SKM-1 (cell line): ENCODE results near the gene FHOD3.

ENCODE experiments used
- DNase-seq: peaks from one replicate; lab custom pipeline; 2025; ENCODE audit not compliant: unreplicated experiment; lab: John Stamatoyannopoulos, UW

Gene FHOD3

GRCh38 chr18:36724169-36724568, 426.7 kb downstream of the FHOD3 start:
- no peak for DNase-seq

- DNase-seq, result no peak
Measured at GRCh38 chr18:36724591-36725001, 427.1 kb downstream of the FHOD3 start.

GRCh38 chr18:36728345-36728744, 430.8 kb downstream of the FHOD3 start:
- no peak for DNase-seq

DNA sequence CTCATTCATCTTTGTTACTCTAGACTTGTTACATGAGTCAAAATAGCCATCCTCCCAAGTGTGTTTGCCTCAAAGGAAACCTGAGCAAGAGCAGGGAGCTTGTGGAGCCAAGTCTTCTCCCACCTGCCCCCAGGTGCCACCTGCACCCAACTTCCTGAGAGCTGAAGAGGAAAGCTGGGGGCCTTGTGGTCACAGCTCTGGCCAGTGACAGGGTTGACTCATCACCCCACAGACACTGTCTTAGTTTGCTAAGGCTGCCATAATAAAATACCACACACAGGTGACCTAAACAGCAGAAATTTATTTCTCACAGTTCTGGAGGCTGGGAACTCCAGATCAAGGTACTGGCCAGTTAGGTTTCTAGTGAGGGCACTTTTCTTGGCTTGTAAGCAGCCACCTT, 431.7 kb downstream of the FHOD3 start:
- DNase-seq, result no peak

DNA sequence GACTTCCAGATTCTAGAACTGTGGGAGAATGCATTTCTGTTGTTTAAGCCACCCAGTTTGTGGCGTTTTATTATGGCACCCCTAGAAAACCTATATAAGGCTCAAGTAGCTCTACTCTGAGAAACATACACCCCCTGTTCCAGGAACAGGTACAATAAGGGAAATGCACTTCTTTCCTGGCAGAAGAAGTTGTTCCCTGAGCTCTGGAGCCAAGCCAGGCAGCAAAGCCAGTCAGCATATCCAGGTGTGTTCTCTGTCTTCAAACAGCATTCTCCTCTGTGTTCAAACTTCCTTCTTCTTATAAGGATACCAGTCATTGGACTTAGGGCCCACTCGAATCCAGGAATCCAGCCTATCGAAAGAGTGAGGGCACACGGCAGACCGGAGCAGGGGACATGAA, 434.8 kb downstream of the FHOD3 start:
- DNase-seq, result no peak

DNA sequence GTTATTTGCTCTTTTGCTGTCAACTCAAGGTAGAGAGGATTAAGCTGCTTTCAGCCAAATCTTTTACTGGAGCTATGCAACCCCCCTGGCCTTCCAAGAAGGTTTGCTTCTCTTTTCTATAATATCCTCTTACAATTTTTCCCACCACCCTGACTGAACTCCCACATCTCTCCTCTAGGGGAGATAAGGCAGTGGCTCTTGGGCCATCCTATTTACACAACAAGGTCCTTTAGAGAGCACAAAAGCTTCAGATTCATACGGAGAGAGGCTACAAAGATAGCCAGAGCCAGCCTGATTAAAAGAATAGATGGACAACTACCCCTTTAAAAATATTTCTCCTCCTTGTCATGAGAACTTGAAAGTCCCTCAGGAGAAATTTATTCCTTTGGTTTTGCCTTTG, 435.6 kb downstream of the FHOD3 start:
- DNase-seq, result no peak

DNA sequence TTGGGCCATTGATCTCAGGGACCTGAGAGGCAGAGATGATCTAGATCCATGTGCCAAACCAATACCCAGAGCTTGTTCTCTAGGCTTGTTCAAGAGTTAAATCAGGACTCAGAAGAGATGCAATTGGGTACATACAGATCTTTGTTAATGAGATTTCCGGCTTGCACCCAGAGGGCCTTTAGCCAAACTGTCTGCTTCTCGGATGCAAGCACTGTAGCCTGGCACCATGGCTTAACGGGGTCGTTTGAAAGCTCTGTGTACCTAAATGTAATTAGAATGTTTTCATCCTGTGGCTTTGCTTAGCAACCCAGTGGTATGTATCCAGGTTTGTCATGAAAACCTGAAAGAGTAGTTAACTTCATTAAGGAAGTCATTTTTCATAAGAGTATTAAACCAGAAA, 437.1 kb downstream of the FHOD3 start:
- no peak for DNase-seq

- no peak for DNase-seq
Measured at GRCh38 chr18:36735130-36735529, 437.6 kb downstream of the FHOD3 start.

DNA sequence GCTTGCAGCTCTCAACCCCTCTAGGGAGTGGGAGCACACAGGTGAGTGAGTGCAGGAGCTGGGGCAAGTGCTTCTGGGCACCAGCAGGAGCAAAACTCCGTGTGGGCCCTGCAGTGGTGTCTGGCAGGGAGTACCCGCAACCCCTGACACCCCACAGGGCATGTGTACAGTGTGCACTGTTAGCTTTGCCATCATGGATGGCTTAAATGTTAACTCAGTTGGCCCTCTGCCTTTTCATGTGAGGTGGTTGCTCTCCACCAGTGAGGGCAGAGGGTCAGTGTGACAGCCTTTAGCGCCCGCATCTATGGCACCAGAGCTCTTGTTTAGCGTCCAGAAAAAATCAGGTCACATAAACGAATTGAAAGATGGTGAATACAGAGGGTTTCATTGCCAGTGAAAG, 438.6 kb downstream of the FHOD3 start:
- DNase-seq, result no peak

DNA sequence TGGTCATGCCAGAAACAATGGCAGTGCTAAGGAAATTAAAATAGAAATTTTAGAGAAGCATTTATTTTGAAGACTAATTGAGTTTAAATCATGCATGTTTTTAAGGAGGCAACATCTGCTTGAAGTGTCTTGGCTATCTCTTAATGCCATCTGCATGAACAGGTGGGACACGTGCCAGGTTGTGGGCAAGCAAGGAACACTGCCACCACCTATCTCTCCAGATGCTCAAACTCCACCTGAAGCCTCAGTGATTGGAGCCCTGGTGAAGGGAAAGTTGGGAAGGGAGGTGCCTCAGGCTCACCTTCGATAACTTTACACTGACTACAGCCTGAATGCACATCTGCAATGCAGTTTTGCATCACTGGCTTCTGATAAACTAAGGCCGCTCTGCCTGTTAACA, 439.8 kb downstream of the FHOD3 start:
- no peak for DNase-seq

GRCh38 chr18:36744261-36744876, 446.9 kb downstream of the FHOD3 start:
- no peak for DNase-seq

GRCh38 chr18:36745219-36745975, 447.9 kb downstream of the FHOD3 start:
- DNase-seq, result no peak

DNA sequence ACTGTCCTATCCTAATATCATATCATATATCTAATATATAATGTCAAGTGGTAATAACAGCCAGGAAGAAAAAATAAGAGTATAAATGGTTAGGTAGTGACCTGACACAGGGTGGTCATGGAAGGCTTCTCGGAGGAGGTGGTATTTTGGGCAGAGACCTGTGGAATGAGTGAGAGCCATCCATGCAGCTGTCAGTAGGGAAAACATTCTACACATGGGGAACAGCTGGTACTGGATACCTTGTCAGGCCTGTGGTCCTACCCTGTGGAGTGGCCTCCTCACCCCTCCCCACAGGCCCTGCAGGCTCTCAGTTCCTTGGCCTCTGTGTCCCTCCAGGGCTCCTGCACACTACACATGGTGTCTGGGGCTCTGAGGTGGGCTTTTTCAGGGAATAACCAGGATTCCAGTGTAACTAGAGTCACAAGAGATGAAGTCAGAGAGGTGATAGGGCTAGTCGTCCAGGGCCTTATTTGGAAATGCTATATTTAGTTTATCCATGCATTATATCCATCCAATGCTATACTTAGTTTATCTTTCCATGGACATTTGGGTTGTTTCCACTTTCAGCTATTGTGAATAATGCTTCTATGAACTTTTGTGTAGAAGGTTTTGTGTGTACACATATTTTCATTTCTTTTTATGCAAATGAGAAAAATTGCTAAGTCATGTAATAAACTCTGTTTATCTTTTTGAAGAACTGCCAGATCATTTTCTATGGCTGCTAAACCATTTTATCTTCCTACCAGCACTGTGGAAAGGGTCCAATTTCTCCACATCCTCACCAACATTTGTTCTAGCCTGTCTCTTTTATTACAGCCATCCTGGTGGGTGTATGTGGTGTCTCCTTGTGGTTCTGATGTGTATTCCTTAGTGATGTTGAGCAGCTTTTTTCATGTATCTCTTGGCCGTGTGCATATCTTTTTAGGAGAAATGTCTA, 455.7 kb downstream of the FHOD3 start:
- DNase-seq, result no peak

DNA sequence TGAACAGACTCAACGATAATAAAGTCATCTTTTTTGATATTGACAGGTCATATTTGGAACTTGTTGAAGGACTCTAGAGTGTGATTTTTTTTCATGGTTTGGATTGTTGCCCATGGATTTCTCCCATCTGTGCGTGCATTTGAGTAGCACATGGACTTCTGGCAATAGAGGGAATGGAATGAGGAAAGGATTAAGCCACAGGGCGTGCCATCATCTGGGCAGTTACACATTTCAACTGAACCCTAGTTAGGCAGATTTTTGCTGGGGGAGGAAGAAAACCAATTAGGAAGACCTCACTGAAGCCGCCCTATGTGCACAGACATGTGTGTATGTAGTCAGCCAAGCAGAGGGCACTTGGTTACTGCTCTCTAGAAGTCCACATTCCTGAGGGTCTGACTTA, 458.7 kb downstream of the FHOD3 start:
- DNase-seq, result no peak

GRCh38 chr18:36757081-36757480, 459.6 kb downstream of the FHOD3 start:
- peak; percentile 8 for DNase-seq

- no peak for DNase-seq
Measured at GRCh38 chr18:36757991-36758390, 460.5 kb downstream of the FHOD3 start.

DNA sequence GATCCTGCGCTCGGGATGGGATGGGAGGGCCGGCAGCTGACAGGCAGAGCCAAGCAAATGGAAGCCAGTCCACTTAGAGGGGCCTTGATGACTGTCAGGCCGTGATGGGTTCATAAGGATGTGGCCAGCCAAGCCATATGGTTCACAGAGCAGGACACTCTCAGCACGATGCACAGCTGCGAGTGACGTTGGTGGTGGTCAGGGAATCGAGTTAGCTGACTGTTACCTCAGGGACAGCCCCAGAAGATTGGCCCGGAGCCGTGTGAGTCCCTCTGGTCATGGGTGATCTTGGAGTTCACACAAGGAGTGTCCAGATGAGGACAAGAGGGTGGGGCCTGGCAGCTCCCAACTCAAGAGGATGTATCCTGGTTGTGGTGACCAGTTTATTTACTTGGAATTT, 461.1 kb downstream of the FHOD3 start:
- DNase-seq, result no peak

GRCh38 chr18:36759167-36759776, 461.8 kb downstream of the FHOD3 start:
- no peak for DNase-seq

DNA sequence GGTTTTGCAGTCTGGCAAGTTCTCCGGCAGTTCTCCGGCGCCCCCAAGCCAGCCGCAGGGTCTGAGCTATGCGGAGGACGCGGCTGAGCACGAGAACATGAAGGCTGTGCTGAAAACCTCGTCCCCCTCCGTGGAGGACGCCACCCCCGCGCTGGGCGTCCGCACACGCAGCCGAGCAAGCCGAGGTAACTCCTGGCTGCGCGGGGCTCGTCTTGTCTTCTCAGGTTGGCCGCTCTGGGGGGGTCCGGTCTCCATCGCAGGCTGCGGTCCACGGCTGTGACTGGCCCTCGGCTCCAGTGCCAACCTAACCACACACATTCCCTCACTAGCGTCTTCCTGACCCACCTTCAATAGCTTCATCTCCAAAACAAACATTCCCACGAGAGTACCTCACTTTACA, 463.1 kb downstream of the FHOD3 start:
- no peak for DNase-seq

GRCh38 chr18:36761186-36761698, 463.7 kb downstream of the FHOD3 start:
- DNase-seq, result no peak

DNA sequence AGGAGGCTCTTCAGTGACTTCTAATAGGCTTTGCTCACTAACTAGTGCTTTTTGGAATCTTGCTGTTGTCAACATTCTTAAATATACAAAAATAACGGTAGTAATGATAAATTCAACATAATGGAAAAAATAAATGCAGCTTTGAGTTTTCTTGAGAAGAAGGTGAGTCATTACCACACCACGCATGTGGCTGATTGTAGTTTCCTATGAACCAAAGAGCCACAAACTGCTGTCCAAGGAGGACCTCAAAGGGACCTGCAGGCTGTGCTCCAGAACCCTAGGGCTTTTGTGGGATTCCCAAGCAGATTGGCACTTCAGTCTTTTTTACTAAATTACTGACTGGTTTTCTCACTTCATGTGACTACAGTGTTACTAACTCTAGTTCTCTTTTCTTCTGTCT, 464.6 kb downstream of the FHOD3 start:
- DNase-seq, result no peak
